HG02623 (cell line): ENCODE measurements around the gene LRP1.

Experiments used
- ATAC-seq: cut with Tn5 transposase; IDR thresholded peaks from one replicate; pipeline ENCODE4 v1.9.1; 2021; ENCODE audit warnings: moderate library complexity; ENCODE audit not compliant: unreplicated experiment

LRP1 gene

GRCh38 chr12:57219993-57220754 lies 91.9 kb downstream of the LRP1 start:
- ATAC-seq = no peak

GRCh38 chr12:57220770-57221168 lies 92.5 kb downstream of the LRP1 start:
- ATAC-seq = no peak

- ATAC-seq = no peak
These were observed 93.1 kb downstream of the LRP1 start for GRCh38 chr12:57221169-57221917.

GRCh38 chr12:57222286-57223190 lies 94.3 kb downstream of the LRP1 start:
- no peak for ATAC-seq

GRCh38 chr12:57223191-57224165 lies 95.2 kb downstream of the LRP1 start:
- ATAC-seq = no peak

- ATAC-seq = no peak
These were observed 96.1 kb downstream of the LRP1 start for GRCh38 chr12:57224278-57224972.

- ATAC-seq = no peak
These were observed 96.8 kb downstream of the LRP1 start for GRCh38 chr12:57224973-57225679.

GRCh38 chr12:57225680-57226210 lies 97.5 kb downstream of the LRP1 start:
- ATAC-seq = no peak

GRCh38 chr12:57226588-57227314 lies 98.5 kb downstream of the LRP1 start:
- ATAC-seq = no peak

- ATAC-seq = no peak
These were observed 99.2 kb downstream of the LRP1 start for GRCh38 chr12:57227315-57228115.

- ATAC-seq = peak; percentile 13
These were observed 100.9 kb downstream of the LRP1 start for GRCh38 chr12:57229046-57229633.

- peak; percentile 49 for ATAC-seq
These were observed 101.5 kb downstream of the LRP1 start, which contains the start of gene SHMT2 for GRCh38 chr12:57229634-57230380. TSS of gene SHMT2 (plus strand) at chr12:57229711. CDS start at chr12:57229779, 68 bp downstream.

- ATAC-seq = no peak
These were observed 102.3 kb downstream of the LRP1 start for GRCh38 chr12:57230381-57231155.

GRCh38 chr12:57231276-57232021 lies 103.2 kb downstream of the LRP1 start:
- no peak for ATAC-seq
